Middle frontal gyrus (tissue), 1 donor: ENCODE results near the gene VSIG2.
A peak's percentile ranks its signal among the peaks of the same experiment; 100 is the strongest.

ENCODE experiments used
- DNase-seq: peaks from one replicate; pipeline ENCODE4 v3.0.0-alpha.2; 2015; ENCODE audit warnings: low spot score; ENCODE audit errors: extremely low spot score

Gene VSIG2

DNA sequence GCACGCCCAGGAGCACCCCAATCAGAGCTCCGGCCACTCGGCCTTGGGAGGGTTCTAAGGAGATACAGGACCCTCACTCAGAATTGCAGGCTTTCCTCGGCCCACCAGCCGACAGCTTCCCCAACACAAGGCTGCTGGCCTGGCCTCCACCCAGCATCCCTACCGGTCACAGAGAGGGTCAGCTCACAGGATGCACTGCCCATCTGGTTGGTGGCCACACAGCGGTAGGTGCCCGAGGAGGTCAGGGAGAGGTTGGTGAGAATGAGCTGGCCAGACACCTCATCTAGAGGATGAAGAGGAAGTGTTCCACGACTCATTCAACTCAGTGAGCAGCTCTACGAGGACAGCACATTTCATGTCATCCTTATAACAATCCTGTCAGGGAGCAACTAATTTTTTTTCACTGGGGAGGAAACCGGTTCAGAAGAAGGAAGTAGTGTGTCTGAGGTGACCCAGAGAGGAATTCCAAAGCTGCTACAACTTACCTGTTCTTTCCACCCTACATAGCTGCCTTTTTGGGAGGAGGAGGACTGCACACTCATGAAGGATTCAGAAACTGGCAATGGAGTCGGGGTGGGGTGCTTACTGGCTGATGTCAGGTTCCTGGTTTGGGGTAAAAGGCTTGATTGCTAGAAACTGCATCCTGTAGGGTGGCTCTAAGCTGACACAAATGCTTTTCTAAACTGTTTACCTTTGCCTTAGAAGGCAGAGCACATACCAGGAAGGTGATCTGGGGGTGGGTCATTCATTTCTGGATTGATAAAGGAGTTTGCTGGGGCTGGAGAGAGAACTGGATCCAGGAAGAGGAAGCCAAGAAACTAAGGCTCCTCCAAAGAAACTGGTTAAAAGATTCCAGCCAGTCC, 3.3 kb downstream of the VSIG2 start:
- no peak for DNase-seq

GRCh38 chr11:124748100-124748418, 4.0 kb downstream of the VSIG2 start:
- no peak for DNase-seq

DNA sequence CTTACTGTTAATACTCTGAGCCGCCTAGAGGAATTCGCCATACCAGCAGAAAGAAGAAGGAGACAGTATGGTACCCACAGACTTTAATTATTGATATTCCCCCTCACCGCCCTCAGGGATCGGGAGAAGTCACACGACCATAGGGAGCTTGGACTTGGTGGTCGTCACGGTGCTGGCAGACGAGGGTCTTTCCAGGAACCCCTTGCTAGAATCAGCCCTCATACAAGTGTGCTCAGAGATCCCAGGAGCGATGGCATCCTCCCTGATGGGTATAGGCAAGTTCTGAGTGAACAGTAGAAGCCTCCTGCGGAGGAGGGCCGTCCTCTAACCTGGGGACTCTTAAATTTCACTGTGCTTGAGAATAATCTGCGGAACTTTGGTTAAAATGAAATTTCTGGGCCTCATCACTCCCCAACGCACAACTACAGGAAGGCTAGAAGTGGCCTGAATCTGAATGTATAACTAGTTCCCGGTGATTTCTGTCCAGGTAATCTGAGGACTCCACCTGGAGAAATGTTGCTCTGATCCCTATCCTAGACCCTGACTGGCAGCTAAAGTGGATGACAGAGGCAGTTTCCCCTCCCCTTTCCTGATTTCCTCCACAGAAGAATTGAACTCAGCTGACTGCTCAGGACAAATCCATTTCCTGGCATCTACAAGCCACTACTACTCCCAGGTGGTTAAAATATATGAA, 4.5 kb downstream of the VSIG2 start:
- DNase-seq: no peak

DNA sequence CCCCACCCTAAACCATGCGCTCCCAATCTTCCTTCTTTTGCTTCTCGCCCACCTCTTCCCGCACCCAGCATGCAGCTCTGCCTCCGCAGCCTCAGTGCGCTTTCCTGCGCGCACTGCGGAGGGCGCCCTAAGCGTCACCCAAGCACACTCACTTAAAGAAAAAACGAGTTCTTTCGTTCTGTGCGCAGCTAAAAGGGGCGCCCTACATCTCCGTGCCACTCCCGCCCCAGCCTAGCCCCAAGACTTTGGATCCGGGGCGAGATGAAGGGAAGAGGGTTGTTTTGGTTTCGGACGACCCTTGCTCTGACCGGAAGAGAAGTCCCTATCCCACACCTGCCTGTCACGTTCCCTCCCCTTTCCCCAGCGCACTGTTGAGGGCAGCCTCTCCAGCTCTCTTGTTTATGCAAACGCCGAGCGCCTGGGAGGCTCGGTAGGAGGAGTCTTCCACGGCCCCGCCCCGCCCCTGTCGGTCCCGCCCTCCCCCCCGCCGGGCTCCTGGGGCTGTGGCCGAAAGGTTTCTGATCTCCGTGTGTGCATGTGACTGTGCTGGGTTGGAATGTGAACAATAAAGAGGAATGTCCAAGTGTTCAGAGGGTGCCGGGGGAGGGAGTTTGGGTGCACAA, 5.3 kb downstream of the VSIG2 start:
- no peak for DNase-seq

GRCh38 chr11:124745835-124746620, 6.0 kb downstream of the VSIG2 start:
- DNase-seq: no peak

DNA sequence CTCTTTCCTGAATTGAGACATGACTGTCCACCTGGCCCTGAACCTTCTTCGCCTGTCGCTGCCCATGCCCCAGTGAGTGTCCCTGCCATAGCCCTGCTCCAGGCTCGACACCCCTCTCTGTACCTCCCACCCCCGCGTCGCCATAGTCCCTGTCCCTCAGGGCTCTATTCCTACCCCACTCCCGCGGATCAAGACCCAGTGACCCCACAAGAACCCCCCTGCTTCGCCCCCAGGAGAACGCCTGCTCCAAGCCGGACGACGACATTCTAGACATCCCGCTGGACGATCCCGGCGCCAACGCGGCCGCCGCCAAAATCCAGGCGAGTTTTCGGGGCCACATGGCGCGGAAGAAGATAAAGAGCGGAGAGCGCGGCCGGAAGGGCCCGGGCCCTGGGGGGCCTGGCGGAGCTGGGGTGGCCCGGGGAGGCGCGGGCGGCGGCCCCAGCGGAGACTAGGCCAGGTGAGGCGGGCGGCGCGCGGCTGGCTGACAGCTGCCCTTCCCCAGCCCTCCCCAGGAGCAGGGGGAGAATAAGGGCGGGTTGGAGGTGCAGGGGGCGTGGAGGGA, 6.7 kb downstream of the VSIG2 start:
- DNase-seq: no peak

- no peak for DNase-seq
Measured at GRCh38 chr11:124743050-124743449, 9.0 kb downstream of the VSIG2 start.

DNA sequence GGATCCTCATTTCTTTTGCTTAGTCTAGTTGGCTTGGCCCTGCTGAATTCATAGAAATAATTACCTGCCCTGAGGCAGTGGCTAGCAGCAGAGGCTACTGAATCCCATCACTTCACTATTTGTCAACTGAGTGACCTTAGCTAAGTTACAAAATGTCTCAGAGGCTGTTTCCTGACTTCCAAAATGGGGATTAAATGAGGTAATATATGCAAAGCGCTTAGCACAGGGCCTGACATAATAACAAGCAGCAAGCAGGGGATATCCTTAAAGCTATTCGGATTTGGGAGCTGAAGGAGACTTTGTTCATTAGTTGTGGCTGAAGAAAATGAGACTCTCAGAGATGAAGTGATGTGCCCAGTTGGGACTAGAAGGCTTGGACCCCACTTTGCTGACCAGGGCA, 9.5 kb downstream of the VSIG2 start:
- DNase-seq: no peak

DNA sequence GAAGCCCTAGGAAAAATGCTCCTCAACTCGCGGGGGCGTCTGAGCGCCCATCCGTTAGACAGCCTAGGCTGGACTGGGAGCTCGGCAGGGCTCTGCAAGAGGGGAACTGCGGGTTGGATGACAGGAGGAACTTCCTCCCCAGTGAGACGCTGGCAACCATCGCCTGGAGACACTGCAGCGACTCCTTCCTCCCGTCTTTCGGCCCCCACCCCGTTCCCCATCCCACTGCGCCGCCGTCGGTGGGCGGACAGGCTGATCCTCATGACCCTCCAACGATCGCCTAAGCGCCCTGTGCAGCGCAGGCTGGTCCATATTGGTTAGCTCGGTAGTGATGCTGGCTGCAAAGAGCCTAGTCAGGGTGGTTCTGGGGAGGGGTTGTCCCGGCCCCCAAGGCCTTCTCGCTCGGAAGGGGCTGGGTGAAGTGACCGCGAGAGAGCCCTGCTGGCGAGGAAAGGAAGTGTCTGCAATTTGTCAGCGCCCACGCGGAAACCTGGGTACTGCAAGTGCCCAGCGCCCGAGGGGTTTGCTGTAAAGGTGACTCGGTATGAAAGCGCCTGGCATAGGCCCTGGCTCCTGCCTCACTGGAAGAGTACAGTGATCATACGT, 11.7 kb downstream of the VSIG2 start:
- DNase-seq: no peak

GRCh38 chr11:124739479-124740276, 12.4 kb downstream of the VSIG2 start, which contains the start of gene NRGN:
NRGN (plus strand) TSS chr11:124739942; CDS start chr11:124740085, 143 bp downstream.
- DNase-seq: peak; percentile 73

DNA sequence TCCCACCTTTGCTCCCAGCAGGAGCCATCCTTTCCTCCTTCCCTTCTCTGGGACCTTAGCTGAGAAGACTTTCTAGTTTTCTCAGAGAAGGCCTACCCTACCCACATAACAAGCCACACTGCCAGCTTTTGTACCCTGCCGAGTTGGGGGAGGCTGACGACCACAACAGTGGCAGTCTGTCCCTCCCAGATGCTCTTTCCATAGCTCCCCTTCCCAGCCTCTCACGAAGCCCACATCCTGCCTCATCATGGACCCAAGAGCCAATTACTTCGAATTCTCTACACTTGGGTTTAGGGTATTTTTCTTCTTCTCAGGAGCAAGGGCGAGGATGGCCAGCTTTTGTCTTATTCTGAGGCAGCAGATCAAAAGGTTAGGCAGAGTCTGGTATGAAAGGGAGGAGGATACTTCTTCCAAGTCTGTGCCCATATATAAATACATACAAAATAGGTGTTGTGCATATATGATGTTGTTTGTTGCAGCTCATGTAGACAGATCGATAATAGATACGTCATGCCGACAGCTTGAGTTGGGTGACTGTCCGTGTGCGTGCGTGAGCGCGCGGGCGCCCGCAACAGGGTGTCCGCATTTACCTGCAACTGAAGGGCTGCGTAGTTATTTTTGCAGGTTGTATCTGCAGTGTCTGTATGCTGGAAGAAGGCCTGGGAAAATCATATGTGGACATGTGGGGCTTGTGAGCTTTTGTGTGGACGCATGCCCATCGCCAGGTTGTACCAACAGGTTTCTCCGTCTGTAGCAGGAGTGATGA, 13.2 kb downstream of the VSIG2 start:
- DNase-seq: no peak

GRCh38 chr11:124737638-124738305, 14.3 kb downstream of the VSIG2 start:
- no peak for DNase-seq

DNA sequence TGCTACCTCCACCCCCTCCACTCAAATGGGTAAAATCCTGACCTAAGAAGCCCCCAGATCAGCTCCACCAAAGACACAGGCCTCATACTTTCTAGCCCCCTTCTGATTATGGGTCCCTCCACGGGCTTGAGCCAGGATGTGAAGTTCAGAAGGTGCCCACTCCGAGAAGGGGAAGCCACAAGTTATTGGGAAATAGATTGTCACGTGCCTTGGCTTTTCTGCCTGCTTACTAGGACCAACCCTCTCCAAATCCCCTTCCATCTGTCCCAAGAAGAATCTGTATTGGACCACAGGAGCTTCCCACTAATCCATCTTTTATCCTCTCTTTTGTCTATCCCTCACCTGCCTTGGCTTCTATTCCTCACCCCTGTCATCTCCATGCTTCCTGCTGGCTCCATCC, 15.3 kb downstream of the VSIG2 start:
- DNase-seq: no peak

GRCh38 chr11:124732230-124732629, 19.8 kb downstream of the VSIG2 start:
- DNase-seq: no peak

DNA sequence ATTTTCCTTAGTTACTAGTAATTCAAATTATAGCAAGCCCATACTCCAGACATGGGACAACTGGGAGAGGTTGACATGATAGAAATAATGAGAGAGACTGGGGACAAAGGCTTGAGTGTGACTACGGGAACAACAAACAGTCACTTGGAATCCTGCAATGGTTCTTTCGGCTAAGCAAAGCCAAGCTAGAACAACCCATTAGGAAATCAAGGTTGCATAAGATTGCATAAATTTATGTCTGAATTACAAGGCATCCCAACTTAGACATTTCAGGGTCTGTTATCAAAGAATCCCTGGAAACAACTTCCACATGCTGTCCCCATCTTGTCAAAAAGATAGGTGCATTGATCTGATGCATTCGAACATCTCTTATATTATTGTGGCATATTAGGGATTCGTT, 22.5 kb downstream of the VSIG2 start:
- no peak for DNase-seq

DNA sequence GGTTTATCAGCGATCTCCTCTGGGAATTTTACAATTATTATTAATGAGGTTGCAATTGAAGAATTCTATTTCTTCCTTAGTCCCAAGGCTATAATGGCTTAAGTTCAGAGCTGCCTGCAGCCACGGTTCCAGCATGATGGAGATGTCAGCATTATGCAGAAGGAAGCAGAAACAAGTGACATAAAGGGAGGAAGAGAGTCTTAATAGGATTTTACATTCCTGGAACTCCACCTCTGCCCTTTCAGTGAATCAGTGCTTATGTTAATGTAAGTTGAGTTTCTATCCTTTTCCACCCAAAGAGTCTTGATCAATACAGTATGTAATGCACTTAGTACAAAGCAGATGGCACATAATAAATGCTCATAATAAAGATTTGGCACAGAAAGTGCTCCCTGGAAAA, 23.9 kb downstream of the VSIG2 start:
- DNase-seq: no peak

DNA sequence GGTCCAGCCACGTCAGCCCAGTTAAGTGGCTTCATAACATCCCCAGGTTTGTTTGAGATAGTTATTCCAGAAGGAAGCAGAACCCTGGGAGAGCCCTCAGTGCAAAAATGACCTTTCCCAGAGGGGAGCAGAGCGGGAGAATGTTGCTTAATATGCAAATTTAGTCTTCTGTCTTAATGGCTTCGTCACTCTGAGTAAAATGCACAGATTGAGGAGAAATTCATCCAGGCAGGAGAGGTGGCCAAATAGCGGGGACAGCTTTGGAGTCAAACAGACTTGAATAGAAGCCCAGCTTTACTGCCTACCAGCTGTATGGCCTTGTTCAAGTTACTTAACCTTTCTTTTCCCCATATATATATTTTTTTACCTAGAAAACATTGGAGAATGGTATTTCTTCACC, 24.6 kb downstream of the VSIG2 start:
- DNase-seq: no peak

DNA sequence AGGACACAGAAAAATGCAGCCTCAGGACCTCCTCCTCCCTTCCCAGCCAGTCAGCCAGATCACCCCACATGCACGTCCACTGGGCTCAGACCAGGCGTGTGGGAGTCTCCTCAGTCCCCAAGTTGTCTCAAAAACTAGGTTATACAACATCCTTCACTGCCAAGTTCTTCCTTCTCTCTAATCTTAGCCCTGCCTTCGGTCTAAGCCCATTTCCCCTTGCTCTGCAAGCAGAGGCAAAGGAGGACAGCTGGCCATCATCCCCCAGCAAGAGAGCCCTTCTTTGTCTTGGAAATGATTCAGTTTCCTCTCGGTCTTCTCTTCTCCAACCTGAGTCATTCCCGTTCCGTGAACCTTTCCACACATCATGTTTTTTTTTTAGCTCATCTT, 26.3 kb downstream of the VSIG2 start:
- DNase-seq: no peak
